Gastrocnemius medialis (tissue), 4 donors: ENCODE measurements around the gene NKX6-2. TPM values are rescaled to one million over a fixed set of nuclear protein-coding genes. Genes with fewer than 3 reads are reported as not detected.

Source experiments
- ATAC-seq, 2 donors: fragments of 150-250 bp; one replicate each; pipeline ENCODE4 v1.9.1; 2016
- DNase-seq, 2 donors: peaks; one replicate each; pipeline ENCODE4 v3.0.0-alpha.2; 2019
- H3K27ac ChIP-seq, 4 donors: fragments of 200-600 bp; sonication (generic); 1 replicate in 1 of 4; 2 replicates in 3 of 4; pipeline ENCODE4 v1.5.1; 2016 to 2018; ENCODE audit warnings: mild to moderate bottlenecking in 2 of 4, moderate library complexity in 1 of 4
- H3K27me3 ChIP-seq, 3 donors: fragments of 200-600 bp; sonication (generic) in 2 of 3; 1 replicate in 1 of 3; 2 replicates in 2 of 3; pipeline versions ENCODE4 v1.5.1 to v1.6.0; 2016 to 2019; ENCODE audit warnings: mild to moderate bottlenecking in 1 of 3, moderate library complexity in 1 of 3
- H3K36me3 ChIP-seq, 2 donors: fragments of 200-600 bp; sonication (generic) in 1 of 2; one replicate each; pipeline ENCODE4 v1.5.1; 2017 to 2018
- H3K4me1 ChIP-seq, 2 donors: fragments of 200-600 bp; sonication (generic) in 1 of 2; one replicate each; pipeline ENCODE4 v1.5.1; 2016 to 2017; ENCODE audit warnings: mild to moderate bottlenecking in 2 of 2
- H3K4me3 ChIP-seq, 4 donors: fragments of 200-600 bp; sonication (generic) in 3 of 4; 1 replicate in 1 of 4; 2 replicates in 3 of 4; pipeline ENCODE4 v1.5.1; 2016 to 2019; ENCODE audit warnings: mild to moderate bottlenecking in 2 of 4
- H3K9me3 ChIP-seq, 3 donors: fragments of 200-600 bp; sonication (generic) in 2 of 3; 1 replicate in 1 of 3; 2 replicates in 2 of 3; pipeline ENCODE4 v1.5.1; 2016 to 2019
- POLR2A ChIP-seq, 2 donors: fragments of 450-650 bp; IDR thresholded peaks; one replicate each; pipeline ENCODE4 v1.6.1; 2017; ENCODE audit warnings: antibody characterized with exemption in 2 of 2, mild to moderate bottlenecking in 2 of 2, moderate library complexity in 2 of 2
- in situ Hi-C, 4 donors: fragments of 200-750 bp; cut with MboI; loops; one replicate each; pipeline versions ENCODE4 v1.15.0 to v1.8.0; 2017; ENCODE audit warnings: low sequenced_read_pairs in 4 of 4
- intact Hi-C: fragments of 100-400 bp; cut with DNase I; formaldehyde crosslinking; loops from one replicate; pipeline ENCODE4 v1.15.1; 2023; ENCODE audit warnings: low total_unique reads
- total RNA-seq, 4 donors: library from RNA; depleted of rRNA; stranded (reverse); fragments of >200 nt; gene quantifications; one replicate each; pipeline versions ENCODE4 v1.1.0 to v1.2.3, GENCODE V29; 2016
- TF ChIP-seq, protein P1 (sequence below), 5 experiments: fragments of 450-650 bp in 3 of 5; fragments of 200-600 bp in 2 of 5; sonication (generic) in 2 of 5; IDR thresholded peaks in 4 of 5; conservative IDR thresholded peaks in 1 of 5; 1 replicate in 4 of 5; 2 replicates in 1 of 5; pipeline ENCODE4 v1.5.1; 2016 to 2019; ENCODE audit warnings: antibody characterized with exemption in 5 of 5, mild to moderate bottlenecking in 3 of 5, moderate library complexity in 3 of 5

Gene NKX6-2
- total RNA-seq, 4 donors from 2014 or later = 0.09 TPM; not detected in 3

DNA sequence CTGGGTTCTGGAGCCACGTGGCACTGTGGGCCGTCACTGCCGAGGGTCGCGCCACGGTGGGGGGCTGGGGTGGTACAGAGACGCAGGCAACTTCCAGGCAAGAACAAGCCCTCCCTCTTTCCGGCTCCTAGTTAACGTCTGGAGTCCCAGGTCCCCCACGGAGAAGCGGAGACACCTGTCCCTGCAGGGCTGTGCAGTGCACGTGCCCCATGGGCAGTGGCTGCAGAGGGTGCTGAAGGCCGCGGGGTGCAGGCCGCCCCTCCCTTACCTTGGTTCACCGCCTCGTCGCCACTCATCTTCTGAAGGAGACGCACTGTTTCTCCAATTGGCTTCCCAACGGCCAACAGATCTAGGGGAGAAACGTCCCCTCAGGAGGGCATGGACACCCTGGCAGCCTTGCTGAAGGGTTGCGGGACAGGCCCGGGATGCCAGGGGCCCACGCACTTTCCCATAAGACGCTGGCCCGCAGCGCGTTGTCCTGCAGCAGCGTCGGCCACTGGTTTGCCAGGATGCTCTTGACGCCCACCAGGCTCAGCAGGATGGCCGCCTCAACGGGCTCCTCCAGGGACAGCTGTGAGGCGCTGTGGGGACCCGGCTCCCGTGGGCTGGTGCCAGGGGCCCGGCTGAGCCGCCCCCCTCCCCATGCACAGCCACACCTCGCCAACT, 24.3 kb upstream of the NKX6-2 start:
- ATAC-seq = no peak
- DNase-seq = no peak

DNA sequence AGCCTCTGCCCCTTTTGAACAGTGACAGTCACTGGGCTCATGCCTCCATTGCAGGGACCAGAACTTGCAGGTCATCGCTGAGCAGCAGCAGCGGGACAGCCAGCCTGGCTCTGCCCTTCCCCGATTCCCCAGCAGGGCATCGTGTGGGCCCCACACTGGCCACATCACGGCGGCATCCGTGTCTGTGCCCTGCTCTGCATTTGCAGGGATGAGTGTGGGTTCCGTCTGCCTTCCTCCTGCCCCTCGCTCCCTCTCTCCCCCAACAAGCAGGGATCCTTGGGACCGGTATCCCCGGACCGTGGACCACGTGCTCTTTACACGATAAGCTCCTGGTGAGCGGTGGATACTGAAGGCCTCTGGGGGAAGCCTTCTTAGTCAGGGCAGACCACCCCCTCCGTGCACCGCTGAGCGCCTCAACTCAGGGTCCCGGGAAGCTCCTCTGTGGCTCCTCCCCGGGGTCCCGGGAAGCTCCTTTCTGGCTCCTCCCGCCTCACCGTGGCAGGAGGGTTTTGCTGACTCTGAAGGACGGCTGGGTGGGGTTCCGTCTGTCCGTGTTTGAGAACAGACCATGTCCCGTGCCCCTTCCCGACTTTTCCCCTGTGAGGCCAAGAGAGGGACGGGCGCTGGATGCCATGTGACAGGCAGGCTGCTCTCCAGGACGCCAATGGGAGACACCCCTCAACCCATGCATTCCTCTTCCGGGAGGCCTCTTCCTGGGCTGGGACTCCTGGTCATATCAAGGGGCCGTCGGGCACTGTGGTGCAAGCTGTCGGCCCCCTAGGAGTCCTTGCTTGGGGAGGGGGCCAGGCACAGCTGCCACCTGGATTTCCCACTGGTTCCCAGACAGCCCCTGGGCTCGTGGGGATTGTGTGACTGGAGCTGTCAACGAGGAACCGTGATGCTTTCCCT, 23.5 kb upstream of the NKX6-2 start:
- ATAC-seq = no peak
- TF ChIP-seq POLR2A (IDR thresholded peaks at IDR 0.05) = no peak
- TF ChIP-seq, protein P1, sequence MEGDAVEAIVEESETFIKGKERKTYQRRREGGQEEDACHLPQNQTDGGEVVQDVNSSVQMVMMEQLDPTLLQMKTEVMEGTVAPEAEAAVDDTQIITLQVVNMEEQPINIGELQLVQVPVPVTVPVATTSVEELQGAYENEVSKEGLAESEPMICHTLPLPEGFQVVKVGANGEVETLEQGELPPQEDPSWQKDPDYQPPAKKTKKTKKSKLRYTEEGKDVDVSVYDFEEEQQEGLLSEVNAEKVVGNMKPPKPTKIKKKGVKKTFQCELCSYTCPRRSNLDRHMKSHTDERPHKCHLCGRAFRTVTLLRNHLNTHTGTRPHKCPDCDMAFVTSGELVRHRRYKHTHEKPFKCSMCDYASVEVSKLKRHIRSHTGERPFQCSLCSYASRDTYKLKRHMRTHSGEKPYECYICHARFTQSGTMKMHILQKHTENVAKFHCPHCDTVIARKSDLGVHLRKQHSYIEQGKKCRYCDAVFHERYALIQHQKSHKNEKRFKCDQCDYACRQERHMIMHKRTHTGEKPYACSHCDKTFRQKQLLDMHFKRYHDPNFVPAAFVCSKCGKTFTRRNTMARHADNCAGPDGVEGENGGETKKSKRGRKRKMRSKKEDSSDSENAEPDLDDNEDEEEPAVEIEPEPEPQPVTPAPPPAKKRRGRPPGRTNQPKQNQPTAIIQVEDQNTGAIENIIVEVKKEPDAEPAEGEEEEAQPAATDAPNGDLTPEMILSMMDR (IDR thresholded peaks at IDR 0.05 in 4 of 5, conservative IDR thresholded peaks at IDR 0.05 in 1 of 5) = no peak

More for the DNA sequence above, 24.3 kb upstream of the NKX6-2 start:
- H3K27ac ChIP-seq = no peak overlapping the region
- no peak for TF ChIP-seq POLR2A (IDR thresholded peaks at IDR 0.05)
- TF ChIP-seq, protein P1 (IDR thresholded peaks at IDR 0.05 in 4 of 5, conservative IDR thresholded peaks at IDR 0.05 in 1 of 5) = no peak
- no peak overlapping the region for H3K4me3 ChIP-seq
- intact Hi-C loops (no loop called here), in situ Hi-C loops (no loop called here)
- H3K36me3 ChIP-seq = no peaks in the 10 kb centered on the region
- no peaks in the 10 kb centered on the region for H3K4me1 ChIP-seq
- H3K27me3 ChIP-seq = no peaks in the 10 kb centered on the region
- no peaks in the 10 kb centered on the region for H3K9me3 ChIP-seq

DNA sequence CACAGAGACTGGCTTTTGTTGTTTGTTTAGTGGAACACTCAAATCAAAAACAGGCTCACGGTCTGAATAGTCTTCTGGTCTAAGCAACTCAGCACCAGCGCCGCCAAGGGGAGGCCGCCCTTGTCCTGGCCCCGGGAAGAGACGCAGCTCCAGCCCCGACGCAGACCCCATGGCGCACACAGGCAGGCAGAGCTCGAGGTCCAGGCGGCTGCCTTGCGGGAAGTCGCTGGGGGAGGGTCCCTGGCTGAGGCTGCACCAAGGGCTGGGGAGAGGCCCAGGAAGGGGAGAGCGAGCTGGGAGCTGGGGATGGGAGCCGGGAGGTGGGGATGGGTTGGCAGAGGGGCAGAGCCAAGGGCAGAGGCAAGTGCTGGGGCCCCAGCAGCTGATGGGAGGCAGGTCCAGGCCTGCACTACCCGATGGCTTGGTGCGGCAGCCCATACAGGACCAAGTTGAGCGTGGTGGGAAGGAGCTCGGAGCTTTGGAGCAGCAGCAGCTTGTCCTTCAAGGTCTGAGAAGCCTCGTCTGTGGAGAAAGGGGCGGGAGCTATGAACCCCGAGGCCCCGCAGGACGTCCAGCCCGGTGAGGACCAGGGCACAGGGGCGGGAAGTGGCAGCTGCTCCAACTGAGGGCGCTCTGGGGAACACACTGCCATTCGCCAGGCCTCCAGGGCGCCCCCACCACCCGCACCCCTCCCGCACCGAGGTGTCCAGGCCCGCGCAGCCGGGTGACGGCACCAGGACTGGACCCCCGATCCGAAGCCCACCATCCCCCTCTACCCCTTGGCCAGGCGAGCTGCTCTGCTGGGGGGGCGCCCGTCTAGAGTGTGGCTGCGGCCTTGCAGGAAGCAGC, 22.7 kb upstream of the NKX6-2 start:
- intact Hi-C loops = no loop called here
- H3K36me3 ChIP-seq = no peaks in the 10 kb centered on the region
- no peaks in the 10 kb centered on the region for H3K9me3 ChIP-seq
- H3K27ac ChIP-seq = no peak overlapping the region
- H3K4me1 ChIP-seq = no peaks in the 10 kb centered on the region
- ATAC-seq = no peak
- in situ Hi-C loops = no loop called here
- TF ChIP-seq, protein P1 (IDR thresholded peaks at IDR 0.05 in 4 of 5, conservative IDR thresholded peaks at IDR 0.05 in 1 of 5) = no peak
- no peak for TF ChIP-seq POLR2A (IDR thresholded peaks at IDR 0.05)
- H3K27me3 ChIP-seq = no peaks in the 10 kb centered on the region
- no peak for DNase-seq
- no peak overlapping the region for H3K4me3 ChIP-seq

More for the DNA sequence above, 23.5 kb upstream of the NKX6-2 start:
- DNase-seq = no peak
- Histone ChIP-seq H3K4me3 (no peak overlapping the region), H3K27ac (no peak overlapping the region), H3K27me3 (no peaks in the 10 kb centered on the region), H3K36me3 (no peaks in the 10 kb centered on the region), H3K4me1 (no peaks in the 10 kb centered on the region), H3K9me3 (no peaks in the 10 kb centered on the region)
- in situ Hi-C loops = no loop called here
- intact Hi-C loops = no loop called here

DNA sequence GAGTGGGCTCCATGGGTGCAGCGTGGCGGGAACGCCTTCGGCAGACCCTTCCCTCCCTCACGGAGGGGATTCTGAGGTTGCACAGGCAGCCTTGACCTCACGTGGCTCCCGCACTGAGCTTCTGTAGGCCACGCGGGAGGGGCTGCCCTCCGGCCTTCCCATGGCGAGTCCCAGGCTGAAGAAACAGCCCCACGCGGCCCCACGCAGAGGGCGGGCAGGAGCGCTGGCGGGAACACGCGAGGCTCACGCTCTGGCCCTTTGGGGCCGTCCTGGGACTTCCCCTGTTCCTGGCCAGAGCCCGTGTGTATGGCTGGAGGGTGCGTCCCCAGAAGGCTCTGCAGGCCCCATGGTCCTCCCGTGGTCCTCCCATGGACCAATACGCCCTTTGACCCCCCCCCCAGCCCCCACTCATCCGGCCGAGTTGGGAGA, 21.7 kb upstream of the NKX6-2 start:
- intact Hi-C loops (no loop called here), in situ Hi-C loops (no loop called here)
- Histone ChIP-seq H3K4me1 (no peaks in the 10 kb centered on the region), H3K4me3 (no peak overlapping the region), H3K36me3 (no peaks in the 10 kb centered on the region), H3K9me3 (no peaks in the 10 kb centered on the region), H3K27ac (no peak overlapping the region), H3K27me3 (no peaks in the 10 kb centered on the region)
- peak in 1 of 2 donors; percentile 6 for DNase-seq
- no peak for ATAC-seq
- TF ChIP-seq POLR2A (IDR thresholded peaks at IDR 0.05) = no peak
- TF ChIP-seq, protein P1 (IDR thresholded peaks at IDR 0.05 in 4 of 5, conservative IDR thresholded peaks at IDR 0.05 in 1 of 5) = no peak
